IMR-90 (cell line): ENCODE measurements around the gene CGB5. TPM values are rescaled to one million over a fixed set of nuclear protein-coding genes. Genes with fewer than 3 reads are reported as not detected.

Source experiments
- ATAC-seq: fragments of 200-7000 bp; cut with Tn5 transposase; 2 replicates; pipeline ENCODE4 v1.9.1; 2020; ENCODE audit warnings: low read depth, mild to moderate bottlenecking, moderate library complexity
- BruUV-seq: library from RNA; stranded (reverse); fragments of 400-500 nt; replicated peaks from 2 replicates; lab custom pipeline; 2021; lab: Mats Ljungman, UMichigan
- CTCF ChIA-PET: fragments of 300-600 bp; formaldehyde crosslinking; extraction: SDS; loops from one replicate; lab custom pipeline; 2021; ENCODE audit warnings: antibody characterized with exemption; lab: Yijun Ruan, JAX
- POLR2A ChIA-PET: fragments of 300-600 bp; sonication (Branson Sonifier 250); formaldehyde crosslinking; loops from one replicate; lab custom pipeline; 2022; ENCODE audit warnings: antibody characterized with exemption; ENCODE audit not compliant: unreplicated experiment; lab: Charles Lee
- DNase-seq: peaks from one replicate; pipeline ENCODE4 v3.0.0; 2013
- H2AFZ ChIP-seq: replicated peaks from 2 replicates; pipeline ENCODE3; 2013; ENCODE audit warnings: low read length, mild to moderate bottlenecking; ENCODE audit not compliant: poor library complexity
- H2AK5ac ChIP-seq: 2 replicates; pipeline ENCODE4 v1.6.1; 2013; ENCODE audit warnings: low read depth, low read length, inconsistent platforms
- H2AK9ac ChIP-seq: replicated peaks from 2 replicates; pipeline ENCODE3; 2013; ENCODE audit warnings: mild to moderate bottlenecking, low read depth, low read length, moderate library complexity; ENCODE audit not compliant: poor library complexity
- H2BK120ac ChIP-seq: 2 replicates; pipeline ENCODE4 v1.6.1; 2013; ENCODE audit warnings: low read depth, low read length, inconsistent platforms
- H2BK15ac ChIP-seq: 3 replicates; pipeline ENCODE4 v1.6.1; 2013; ENCODE audit warnings: low read depth, low read length, inconsistent platforms
- H2BK20ac ChIP-seq: 2 replicates; pipeline ENCODE4 v1.6.1; 2013; ENCODE audit warnings: low read depth, mild to moderate bottlenecking, inconsistent platforms, low read length, moderate library complexity
- H2BK5ac ChIP-seq: 2 replicates; pipeline ENCODE4 v1.6.1; 2013; ENCODE audit warnings: mild to moderate bottlenecking, low read depth, low read length, inconsistent platforms; ENCODE audit not compliant: poor library complexity, severe bottlenecking
- H3K14ac ChIP-seq: replicated peaks from 2 replicates; pipeline ENCODE4 v1.6.1; 2013; ENCODE audit warnings: low read depth, low read length, inconsistent platforms
- H3K18ac ChIP-seq: 2 replicates; pipeline ENCODE4 v1.6.1; 2013; ENCODE audit warnings: low read depth, low read length, control low read depth
- H3K23ac ChIP-seq: 2 replicates; pipeline ENCODE4 v1.6.1; 2013; ENCODE audit warnings: low read depth, low read length, inconsistent platforms
- H3K27ac ChIP-seq: 2 replicates; pipeline ENCODE4 v1.5.1; 2013; ENCODE audit warnings: mild to moderate bottlenecking, control low read depth, low read length; ENCODE audit not compliant: insufficient read depth
- H3K27me3 ChIP-seq: 2 replicates; pipeline ENCODE4 v1.6.1; 2013; ENCODE audit warnings: low read length; ENCODE audit not compliant: control insufficient read depth, insufficient read depth
- H3K36me3 ChIP-seq: 2 replicates; pipeline ENCODE4 v1.6.1; 2013; ENCODE audit warnings: low read length, mixed read lengths; ENCODE audit not compliant: control insufficient read depth, insufficient read depth
- H3K4ac ChIP-seq: 2 replicates; pipeline ENCODE4 v1.6.1; 2013; ENCODE audit warnings: low read depth, low read length, inconsistent platforms
- H3K4me1 ChIP-seq: 2 replicates; pipeline ENCODE4 v1.6.1; 2013; ENCODE audit warnings: low read length, mixed read lengths; ENCODE audit not compliant: control insufficient read depth, insufficient read depth
- H3K4me2 ChIP-seq: 2 replicates; pipeline ENCODE4 v1.6.1; 2013; ENCODE audit warnings: low read depth, mild to moderate bottlenecking, control low read depth, low read length, moderate library complexity
- H3K4me3 ChIP-seq: 2 replicates; pipeline ENCODE4 v1.5.1; 2013; ENCODE audit warnings: low read depth, mild to moderate bottlenecking, control low read depth, low read length, moderate library complexity; ENCODE audit not compliant: insufficient read depth
- H3K56ac ChIP-seq: 2 replicates; pipeline ENCODE4 v1.6.1; 2013; ENCODE audit warnings: low read length, inconsistent platforms; ENCODE audit not compliant: insufficient read depth; ENCODE audit errors: extremely low read depth
- H3K79me1 ChIP-seq, 2 experiments: 2 replicates each; pipeline ENCODE4 v1.6.1; 2013; ENCODE audit warnings: low read length in 2 of 2, inconsistent platforms in 1 of 2, low read depth in 1 of 2
- H3K9ac ChIP-seq: 2 replicates; pipeline ENCODE4 v1.6.1; 2013; ENCODE audit warnings: low read depth, low read length, control low read depth
- H3K9me1 ChIP-seq: 2 replicates; pipeline ENCODE4 v1.6.1; 2013; ENCODE audit warnings: low read length, inconsistent platforms; ENCODE audit not compliant: insufficient read depth
- H3K9me3 ChIP-seq: 2 replicates; pipeline ENCODE4 v1.6.1; 2013; ENCODE audit warnings: low read length; ENCODE audit not compliant: control insufficient read depth, insufficient read depth
- H4K20me1 ChIP-seq: 2 replicates; pipeline ENCODE4 v1.6.1; 2013; ENCODE audit warnings: low read length, inconsistent platforms; ENCODE audit not compliant: insufficient read depth
- H4K5ac ChIP-seq: 2 replicates; pipeline ENCODE4 v1.6.1; 2013; ENCODE audit warnings: mild to moderate bottlenecking, low read depth, low read length, control low read depth
- H4K8ac ChIP-seq, 2 experiments: 2 replicates each; pipeline ENCODE4 v1.6.1; 2013; ENCODE audit warnings: low read depth in 2 of 2, low read length in 2 of 2, control low read depth in 1 of 2, inconsistent platforms in 1 of 2
- H4K91ac ChIP-seq: 2 replicates; pipeline ENCODE4 v1.6.1; 2013; ENCODE audit warnings: low read depth, low read length, inconsistent platforms; ENCODE audit not compliant: insufficient read depth
- BHLHE40 ChIP-seq: fragments of 150-350 bp; IDR thresholded peaks from 2 replicates; pipeline ENCODE4 v1.6.1; 2016; ENCODE audit warnings: mild to moderate bottlenecking, low read depth, low read length
- CEBPB ChIP-seq: IDR thresholded peaks from 2 replicates; pipeline ENCODE4 v1.6.1; 2012; ENCODE audit warnings: low read depth, low read length, improper control_type of control experiment
- CHD1 ChIP-seq: IDR thresholded peaks from 2 replicates; pipeline ENCODE4 v1.6.1; 2012; ENCODE audit warnings: low read depth, low read length, improper control_type of control experiment
- CTCF ChIP-seq: conservative IDR thresholded peaks from 2 replicates; pipeline ENCODE4 v1.5.1; 2012; ENCODE audit warnings: mild to moderate bottlenecking, low read depth, low read length, improper control_type of control experiment
- ELK1 ChIP-seq: fragments of 150-350 bp; IDR thresholded peaks from 2 replicates; pipeline ENCODE4 v1.6.1; 2016; ENCODE audit warnings: low read depth, mild to moderate bottlenecking, low read length, moderate library complexity, borderline replicate concordance
- FOS ChIP-seq: fragments of 150-350 bp; IDR thresholded peaks from 2 replicates; pipeline ENCODE4 v1.6.1; 2016; ENCODE audit warnings: low read depth, low read length
- MAFK ChIP-seq: IDR thresholded peaks from 2 replicates; pipeline ENCODE4 v1.6.1; 2012; ENCODE audit warnings: low read depth, low read length, improper control_type of control experiment
- MAZ ChIP-seq: IDR thresholded peaks from 2 replicates; pipeline ENCODE4 v1.6.1; 2012; ENCODE audit warnings: low read depth, mild to moderate bottlenecking, low read length, improper control_type of control experiment, moderate library complexity, borderline replicate concordance
- MXI1 ChIP-seq: IDR thresholded peaks from 2 replicates; pipeline ENCODE4 v1.6.1; 2012; ENCODE audit warnings: low read depth, mild to moderate bottlenecking, low read length, moderate library complexity, borderline replicate concordance
- NFE2L2 ChIP-seq: fragments of 150-350 bp; IDR thresholded peaks from 2 replicates; pipeline ENCODE4 v1.6.1; 2016; ENCODE audit warnings: low read depth, mild to moderate bottlenecking, low read length
- POLR2A ChIP-seq: IDR thresholded peaks from 2 replicates; pipeline ENCODE4 v1.6.1; 2012; ENCODE audit warnings: mild to moderate bottlenecking, low read depth, low read length
- RAD21 ChIP-seq: IDR thresholded peaks from 2 replicates; pipeline ENCODE4 v1.6.1; 2012; ENCODE audit warnings: low read length, improper control_type of control experiment
- RCOR1 ChIP-seq: IDR thresholded peaks from 2 replicates; pipeline ENCODE4 v1.6.1; 2012; ENCODE audit warnings: mild to moderate bottlenecking, low read length, improper control_type of control experiment; ENCODE audit not compliant: insufficient replicate concordance
- RFX5 ChIP-seq: IDR thresholded peaks from 2 replicates; pipeline ENCODE4 v1.8.0; 2012; ENCODE audit warnings: low read depth, mild to moderate bottlenecking, low read length, moderate library complexity
- SMC3 ChIP-seq: fragments of 150-350 bp; IDR thresholded peaks from 2 replicates; pipeline ENCODE4 v1.6.1; 2016; ENCODE audit warnings: low read depth, mild to moderate bottlenecking, antibody characterized with exemption, low read length, moderate library complexity
- USF2 ChIP-seq: fragments of 150-350 bp; IDR thresholded peaks from 2 replicates; pipeline ENCODE4 v1.6.1; 2017; ENCODE audit warnings: mild to moderate bottlenecking, antibody characterized with exemption, low read length, low read depth
- WGBS, 2 experiments: methylation state at CpG; one replicate each; pipeline versions ENCODE4 v1.1.5 to v1.1.7; 2013; ENCODE audit warnings: missing lambda C conversion rate in 2 of 2; ENCODE audit not compliant: insufficient read length in 1 of 2; ENCODE audit errors: extremely low coverage in 2 of 2; 5-methylcytosine and 5-hydroxymethylcytosine counted together
- dilution Hi-C: fragments of 300-500 bp; cut with HindIII; formaldehyde crosslinking; loops from one replicate; pipeline ENCODE4 v1.14.3; 2018; ENCODE audit warnings: low sequenced_read_pairs; ENCODE audit not compliant: unreplicated experiment
- in situ Hi-C: fragments of 300-500 bp; cut with MboI; formaldehyde crosslinking; loops from 3 replicates; pipeline ENCODE4 v1.14.3; 2019; ENCODE audit warnings: low sequenced_read_pairs, inconsistent platforms, mixed read lengths
- intact Hi-C: fragments of 100-400 bp; cut with micrococcal nuclease; formaldehyde crosslinking; loops from 2 replicates; pipeline ENCODE4 v1.10.0; 2022
- polyA plus RNA-seq, 3 experiments: library from polyadenylated mRNA; depleted of rRNA; stranded (reverse); fragments of >200 nt; gene quantifications; 2 replicates each; pipeline ENCODE4 v1.2.3, GENCODE V29; 2012; ENCODE audit warnings: low replicate concordance in 1 of 3
- total RNA-seq: library from RNA; depleted of rRNA; stranded (reverse); fragments of >200 nt; gene quantifications from 2 replicates; pipeline ENCODE4 v1.2.3, GENCODE V29; 2012

The CGB5 gene
- total and polyA plus RNA-seq, 2 of the 4 experiments (the other 2 are of a cell fraction): not detected

- CTCF ChIA-PET: no interaction called here
- POLR2A ChIA-PET: no interaction called here
Observed at GRCh38 chr19:49011194-49011593, 32.5 kb upstream of the CGB5 start.

More at GRCh38 chr19:49011194-49011593, 32.5 kb upstream of the CGB5 start:
- Histone ChIP-seq H3K18ac (no peak overlapping the region), H2BK5ac (no peak overlapping the region), H4K8ac (no peak overlapping the region), H3K9ac (no peak overlapping the region), H4K91ac (no peak overlapping the region), H2AK5ac (no peak overlapping the region), H3K27me3 (no peaks in the 10 kb centered on the region), H2AFZ (no peak overlapping the region), H4K5ac (no peak overlapping the region), H2BK20ac (no peak overlapping the region), H3K56ac (no peak overlapping the region), H2BK15ac (no peak overlapping the region), H3K4me1 (no peaks in the 10 kb centered on the region), H2AK9ac (no peak overlapping the region), H3K14ac (no peak overlapping the region), H2BK120ac (no peak overlapping the region), H3K36me3 (peaks cover 67% of the 10 kb centered on the region), H3K4ac (no peak overlapping the region), H3K9me1 (peaks cover 2% of the 10 kb centered on the region; the same call in 1 of the 2 replicates), H4K20me1 (no peaks in the 10 kb centered on the region; the same call in 1 of the 2 replicates), H3K23ac (no peak overlapping the region), H3K4me2 (no peak overlapping the region), H3K79me1 (peaks cover 0 to 3% of the 10 kb centered on the region in 2 experiments; a peak in 1 of 4 replicates), H3K27ac (no peak overlapping the region), H3K9me3 (no peaks in the 10 kb centered on the region), H3K4me3 (no peak overlapping the region)
- DNase-seq: no peak
- intact Hi-C loops (no loop called here), in situ Hi-C loops (no loop called here), dilution Hi-C loops (no loop called here)
- TF ChIP-seq RAD21: no peak
- no peak for TF ChIP-seq RFX5
- no peak for TF ChIP-seq CEBPB
- no peak for TF ChIP-seq CHD1
- no peak for TF ChIP-seq MAFK
- no peak for TF ChIP-seq NFE2L2
- TF ChIP-seq ELK1: no peak
- TF ChIP-seq MXI1: no peak
- TF ChIP-seq POLR2A: no peak
- TF ChIP-seq SMC3: no peak
- no peak for TF ChIP-seq BHLHE40
- no peak for TF ChIP-seq CTCF
- no peak for TF ChIP-seq FOS
- TF ChIP-seq MAZ: no peak
- no peak for TF ChIP-seq RCOR1
- no peak for TF ChIP-seq USF2
- WGBS, 2 experiments: no CpG with 5 or more reads among the region's 17 CpGs
- no peak for ATAC-seq
- BruUV-seq: no TSS peak
